Peyer's patch (tissue), 4 donors: ENCODE data around the gene SLC66A2. TPM values are rescaled to one million over a fixed set of nuclear protein-coding genes. Genes with fewer than 3 reads are reported as not detected.
"Not testable (repeated sequence)": the region's sequence is repeated elsewhere in the genome, so short reads cannot be mapped to it uniquely, and the experiment has no call there.

ENCODE experiments used
- DNase-seq, 3 donors: peaks; one replicate each; pipeline ENCODE4 v3.0.0-alpha.2; 2017 to 2019
- H3K27ac ChIP-seq, 4 donors: fragments of 200-600 bp; sonication (generic); one replicate each; pipeline ENCODE4 v1.5.1; 2016 to 2019
- H3K27me3 ChIP-seq, 2 donors: fragments of 200-600 bp; sonication (generic); one replicate each; pipeline ENCODE4 v1.5.1; 2019
- H3K36me3 ChIP-seq, 3 donors: fragments of 200-600 bp; sonication (generic); one replicate each; pipeline ENCODE4 v1.5.1; 2016 to 2019
- H3K4me1 ChIP-seq, 4 donors: fragments of 200-600 bp; sonication (generic); one replicate each; pipeline ENCODE4 v1.5.1; 2016 to 2019
- H3K4me3 ChIP-seq, 4 donors: fragments of 200-600 bp; sonication (generic); 1 replicate in 3 of 4; 2 replicates in 1 of 4; pipeline ENCODE4 v1.5.1; 2016 to 2019; ENCODE audit warnings: mild to moderate bottlenecking in 1 of 4
- H3K9me3 ChIP-seq, 4 donors: fragments of 200-600 bp; sonication (generic); one replicate each; pipeline ENCODE4 v1.5.1; 2016 to 2019; ENCODE audit warnings: mild to moderate bottlenecking in 1 of 4
- POLR2A ChIP-seq, 2 donors: fragments of 450-650 bp; IDR thresholded peaks; one replicate each; pipeline ENCODE4 v1.5.1; 2017; ENCODE audit warnings: antibody characterized with exemption in 2 of 2, mild to moderate bottlenecking in 2 of 2, moderate library complexity in 2 of 2
- total RNA-seq, 4 donors: library from RNA; depleted of rRNA; stranded (reverse); fragments of >200 nt; gene quantifications; one replicate each; pipeline ENCODE4 v1.1.0, GENCODE V29; 2016
- TF ChIP-seq, protein P1 (sequence below), 6 experiments: fragments of 450-650 bp in 4 of 6; fragments of 200-600 bp in 2 of 6; sonication (generic) in 1 of 6; IDR thresholded peaks; one replicate each; pipeline ENCODE4 v1.5.1; 2017 to 2019; ENCODE audit warnings: antibody characterized with exemption in 6 of 6, mild to moderate bottlenecking in 3 of 6, moderate library complexity in 1 of 6

The SLC66A2 gene
- total RNA-seq, 4 donors from 2014 or later = 28.0 to 41.4 (median 34.9) TPM

DNA sequence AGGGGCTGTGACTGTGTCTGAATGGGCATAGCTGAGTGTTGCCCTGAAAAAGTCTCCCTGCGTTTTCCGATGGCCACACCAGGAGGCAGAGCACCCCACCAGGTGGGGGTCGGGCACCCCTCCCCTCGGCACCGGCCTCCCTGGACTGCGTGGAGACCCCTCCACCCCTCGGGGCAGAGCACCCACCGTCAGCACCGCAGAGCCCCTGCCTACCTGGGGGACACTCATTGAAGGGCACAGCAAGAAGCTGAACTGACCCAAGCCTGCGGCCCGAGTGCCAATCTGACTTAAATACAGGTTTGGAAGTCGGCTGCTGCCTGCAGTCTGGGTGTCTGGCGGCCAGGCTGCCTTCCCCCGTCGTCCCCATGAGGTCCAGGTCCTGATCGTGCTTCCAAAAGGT, 83.8 kb downstream of the SLC66A2 start:
- no peak overlapping the region for H3K4me3 ChIP-seq
- H3K27ac ChIP-seq = no peak overlapping the region
- H3K9me3 ChIP-seq = no peaks in the 10 kb centered on the region
- DNase-seq = peak in 1 of 3 donors; percentile 21
- no peaks in the 10 kb centered on the region for H3K36me3 ChIP-seq
- TF ChIP-seq, protein P1, sequence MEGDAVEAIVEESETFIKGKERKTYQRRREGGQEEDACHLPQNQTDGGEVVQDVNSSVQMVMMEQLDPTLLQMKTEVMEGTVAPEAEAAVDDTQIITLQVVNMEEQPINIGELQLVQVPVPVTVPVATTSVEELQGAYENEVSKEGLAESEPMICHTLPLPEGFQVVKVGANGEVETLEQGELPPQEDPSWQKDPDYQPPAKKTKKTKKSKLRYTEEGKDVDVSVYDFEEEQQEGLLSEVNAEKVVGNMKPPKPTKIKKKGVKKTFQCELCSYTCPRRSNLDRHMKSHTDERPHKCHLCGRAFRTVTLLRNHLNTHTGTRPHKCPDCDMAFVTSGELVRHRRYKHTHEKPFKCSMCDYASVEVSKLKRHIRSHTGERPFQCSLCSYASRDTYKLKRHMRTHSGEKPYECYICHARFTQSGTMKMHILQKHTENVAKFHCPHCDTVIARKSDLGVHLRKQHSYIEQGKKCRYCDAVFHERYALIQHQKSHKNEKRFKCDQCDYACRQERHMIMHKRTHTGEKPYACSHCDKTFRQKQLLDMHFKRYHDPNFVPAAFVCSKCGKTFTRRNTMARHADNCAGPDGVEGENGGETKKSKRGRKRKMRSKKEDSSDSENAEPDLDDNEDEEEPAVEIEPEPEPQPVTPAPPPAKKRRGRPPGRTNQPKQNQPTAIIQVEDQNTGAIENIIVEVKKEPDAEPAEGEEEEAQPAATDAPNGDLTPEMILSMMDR (IDR thresholded peaks at IDR 0.05) = no peak
- TF ChIP-seq POLR2A (IDR thresholded peaks at IDR 0.05) = no peak
- H3K27me3 ChIP-seq = no peaks in the 10 kb centered on the region
- no peaks in the 10 kb centered on the region for H3K4me1 ChIP-seq

DNA sequence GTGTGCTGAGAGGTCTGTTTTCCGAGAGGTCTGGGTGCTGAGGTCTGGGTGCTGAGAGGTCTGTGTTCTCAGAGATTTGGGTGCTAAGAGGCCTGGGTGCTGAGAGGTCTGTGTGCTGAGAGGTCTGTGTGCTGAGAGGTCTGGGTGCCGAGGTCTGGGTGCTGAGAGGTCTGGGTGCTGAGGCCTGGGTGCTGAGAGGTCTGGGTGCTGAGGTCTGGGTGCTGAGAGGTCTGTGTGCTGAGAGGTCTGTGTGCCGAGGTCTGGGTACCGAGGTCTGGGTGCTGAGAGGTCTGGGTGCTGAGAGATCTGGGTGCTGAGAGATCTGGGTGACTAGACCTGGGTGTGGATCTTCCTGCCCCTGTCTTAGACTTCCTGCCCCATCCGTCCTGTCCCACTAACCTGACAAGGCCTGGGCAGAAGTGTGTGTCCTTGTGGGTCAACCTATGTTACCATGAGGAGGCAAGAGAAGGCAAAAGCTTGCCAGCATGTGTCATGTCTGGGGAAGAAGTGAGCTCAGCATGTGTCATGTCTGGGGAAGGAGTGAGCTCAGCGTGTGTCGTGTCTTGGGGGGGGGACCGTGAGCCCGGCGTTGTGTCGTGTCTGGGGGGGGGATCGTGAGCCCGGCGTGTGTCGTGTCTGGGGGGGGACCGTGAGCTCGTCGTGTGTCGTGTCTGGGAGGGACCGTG, 84.4 kb downstream of the SLC66A2 start:
- Histone ChIP-seq H3K9me3 (no peaks in the 10 kb centered on the region), H3K4me1 (no peaks in the 10 kb centered on the region), H3K27ac (no peak overlapping the region), H3K27me3 (no peaks in the 10 kb centered on the region), H3K4me3 (no peak overlapping the region), H3K36me3 (no peaks in the 10 kb centered on the region)
- DNase-seq = peak in 1 of 3 donors; percentile 27
- TF ChIP-seq, protein P1 (IDR thresholded peaks at IDR 0.05) = no peak
- no peak for TF ChIP-seq POLR2A (IDR thresholded peaks at IDR 0.05)

DNA sequence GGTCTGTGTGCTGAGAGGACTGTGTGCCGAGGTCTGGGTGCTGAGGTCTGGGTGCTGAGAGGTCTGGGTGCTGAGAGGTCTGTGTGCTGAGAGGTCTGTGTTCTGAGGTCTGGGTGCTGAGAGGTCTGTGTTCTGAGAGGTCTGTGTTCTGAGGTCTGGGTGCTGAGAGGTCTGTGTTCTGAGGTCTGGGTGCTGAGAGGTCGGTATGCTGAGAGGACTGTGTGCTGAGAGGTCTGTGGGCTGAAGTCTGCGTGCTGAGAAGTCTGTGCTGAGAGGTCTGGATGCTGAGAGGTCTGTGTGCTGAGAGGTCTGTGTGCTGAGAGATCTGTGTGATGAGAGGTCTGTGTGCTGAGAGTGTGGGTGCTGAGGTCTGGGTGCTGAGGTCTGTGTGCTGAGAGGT, 85.5 kb downstream of the SLC66A2 start:
- not testable (repeated sequence) for H3K36me3 ChIP-seq, H3K4me3 ChIP-seq, H3K27me3 ChIP-seq, H3K9me3 ChIP-seq, H3K4me1 ChIP-seq, H3K27ac ChIP-seq, DNase-seq

DNA sequence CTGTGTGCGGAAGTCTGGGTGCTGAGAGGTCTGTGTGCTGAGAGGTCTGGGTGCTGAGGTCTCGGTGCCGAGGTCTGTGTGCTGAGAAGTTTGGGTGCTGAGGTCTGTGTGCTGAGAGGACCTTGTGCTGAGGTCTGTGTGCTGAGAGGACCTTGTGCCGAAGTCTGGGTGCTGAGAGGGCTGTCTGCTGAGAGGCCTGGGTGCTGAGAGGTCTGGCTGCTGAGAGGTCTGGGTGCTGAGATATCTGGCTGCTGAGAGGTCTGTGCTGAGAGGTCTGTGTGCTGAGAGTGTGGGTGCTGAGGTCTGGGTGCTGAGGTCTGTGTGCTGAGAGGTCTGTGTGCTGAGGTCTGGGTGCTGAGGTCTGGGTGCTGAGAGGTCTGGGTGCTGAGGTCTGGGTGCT, 86.5 kb downstream of the SLC66A2 start:
- not testable (repeated sequence) for H3K36me3 ChIP-seq, H3K4me3 ChIP-seq, H3K27me3 ChIP-seq, H3K9me3 ChIP-seq, H3K4me1 ChIP-seq, H3K27ac ChIP-seq
- peak in 1 of 3 donors; percentile 24 for DNase-seq

DNA sequence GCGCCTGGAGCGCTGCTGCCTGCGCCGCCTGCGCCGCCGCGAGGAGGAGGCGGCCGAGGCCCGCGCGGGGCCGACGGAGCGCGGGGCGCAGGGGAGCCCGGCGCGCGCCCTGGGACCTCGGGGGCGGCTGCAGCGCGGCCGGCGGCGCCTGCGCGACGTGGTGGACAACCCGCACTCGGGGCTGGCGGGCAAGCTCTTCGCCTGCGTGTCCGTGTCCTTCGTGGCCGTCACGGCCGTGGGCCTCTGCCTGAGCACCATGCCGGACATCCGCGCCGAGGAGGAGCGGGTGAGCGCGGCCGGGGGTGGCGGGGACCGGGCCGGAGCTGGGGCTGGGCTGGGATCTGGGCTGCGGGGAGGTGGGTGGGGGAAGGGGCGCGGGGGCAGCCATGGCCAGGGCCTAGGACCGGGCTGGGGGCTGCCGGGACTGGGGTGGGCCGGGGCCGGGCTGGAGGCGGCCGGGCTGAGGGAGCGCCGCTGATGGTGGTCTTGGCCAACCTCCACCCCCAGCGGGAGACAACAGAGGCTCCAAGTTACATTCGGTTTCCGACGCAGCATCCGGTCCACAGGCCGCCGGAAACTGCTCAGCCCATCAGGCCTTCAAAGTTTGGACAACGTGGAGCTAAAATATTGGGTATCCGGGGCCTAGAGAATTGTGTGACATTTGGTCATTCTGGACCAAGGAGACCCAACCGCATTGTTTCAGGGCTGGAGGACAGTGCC, 87.3 kb downstream of the SLC66A2 start:
- no peaks in the 10 kb centered on the region for H3K4me1 ChIP-seq
- no peak overlapping the region for H3K27ac ChIP-seq
- no peaks in the 10 kb centered on the region for H3K9me3 ChIP-seq
- H3K27me3 ChIP-seq = no peaks in the 10 kb centered on the region
- H3K4me3 ChIP-seq = no peak overlapping the region
- DNase-seq = peak in 2 of 3 donors; percentile 5 to 40
- no peaks in the 10 kb centered on the region for H3K36me3 ChIP-seq
- no peak for TF ChIP-seq POLR2A (IDR thresholded peaks at IDR 0.05)
- TF ChIP-seq, protein P1 (IDR thresholded peaks at IDR 0.05) = no peak

DNA sequence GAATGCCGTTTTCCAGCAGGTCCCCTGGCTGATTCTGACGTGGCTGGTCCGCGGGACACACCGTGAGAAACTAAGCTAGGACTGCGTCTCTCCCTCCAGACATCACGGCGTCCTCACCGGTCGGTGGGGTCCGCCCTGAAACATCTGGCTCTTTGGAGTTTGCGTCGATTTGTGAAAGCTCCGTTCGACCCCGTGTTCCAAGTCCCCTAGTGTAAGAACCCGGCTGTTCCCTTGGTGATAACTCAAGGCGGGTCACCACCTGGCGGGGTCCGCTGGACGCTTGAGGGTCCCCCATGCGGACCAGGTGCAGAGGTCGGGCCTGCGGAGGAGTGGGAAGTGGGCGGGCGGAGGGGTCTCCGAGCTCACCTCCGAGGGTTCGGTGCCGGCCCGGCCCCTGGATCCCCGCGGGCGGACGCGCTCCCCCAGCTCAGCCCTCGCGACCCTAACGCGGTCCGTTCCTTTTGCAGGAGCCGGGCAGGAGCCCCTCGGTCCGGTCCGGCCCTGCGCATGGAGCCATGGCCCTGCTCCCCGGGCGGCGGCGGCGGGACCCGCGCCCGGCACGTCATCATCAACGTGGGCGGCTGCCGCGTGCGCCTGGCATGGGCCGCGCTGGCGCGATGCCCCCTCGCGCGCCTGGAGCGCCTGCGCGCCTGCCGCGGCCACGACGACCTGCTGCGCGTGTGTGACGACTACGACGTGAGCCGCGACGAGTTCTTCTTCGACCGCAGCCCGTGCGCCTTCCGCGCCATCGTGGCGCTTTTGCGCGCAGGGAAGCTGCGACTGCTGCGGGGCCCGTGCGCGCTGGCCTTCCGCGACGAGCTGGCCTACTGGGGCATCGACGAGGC, 88.1 kb downstream of the SLC66A2 start:
- no peaks in the 10 kb centered on the region for H3K9me3 ChIP-seq

More for the DNA sequence above, 88.1 kb downstream of the SLC66A2 start:
- TF ChIP-seq POLR2A (IDR thresholded peaks at IDR 0.05) = no peak
- TF ChIP-seq, protein P1 (IDR thresholded peaks at IDR 0.05) = no peak
- Histone ChIP-seq H3K4me3 (no peak overlapping the region), H3K36me3 (no peaks in the 10 kb centered on the region), H3K4me1 (no peaks in the 10 kb centered on the region), H3K27ac (no peak overlapping the region), H3K27me3 (no peaks in the 10 kb centered on the region)
- peak in 2 of 3 donors; percentile 16 to 34 for DNase-seq
